ENCODE measurements around the gene BTBD16. TPM values are rescaled to one million over a fixed set of nuclear protein-coding genes. Genes with fewer than 3 reads are reported as not detected.
A peak's percentile ranks its signal among the peaks of the same experiment; 100 is the strongest.

Gene BTBD16
- total RNA-seq, 1 donor, result not detected

- no peak for DNase-seq (ENCODE audit: insufficient read length, low spot score, missing footprints)
- H3K9me3 ChIP-seq (ENCODE audit: low read depth, low read length), result no peaks in the 10 kb centered on the region
- peaks cover 13% of the 10 kb centered on the region for H3K27me3 ChIP-seq (ENCODE audit: insufficient read depth, low read length)
- no peak for TF ChIP-seq CTCF (IDR thresholded peaks at IDR 0.05; ENCODE audit: extremely low read depth, low read depth, low read length)
- no peaks in the 10 kb centered on the region for H3K79me2 ChIP-seq (ENCODE audit: insufficient read depth, low read length)
- no peak overlapping the region for H2AFZ ChIP-seq (ENCODE audit: low read length)
- H3K36me3 ChIP-seq (ENCODE audit: insufficient read depth, low read length), result no peaks in the 10 kb centered on the region
- no peaks in the 10 kb centered on the region for H4K20me1 ChIP-seq (ENCODE audit: insufficient read depth, low read length)
- H3K4me3 ChIP-seq (ENCODE audit: insufficient read depth, low read length), result no peak overlapping the region
- no peaks in the 10 kb centered on the region for H3K4me1 ChIP-seq (ENCODE audit: insufficient read depth, low read length)
- no peak overlapping the region for H3K27ac ChIP-seq (ENCODE audit: low read depth, low read length)
- no peak overlapping the region for H3K4me2 ChIP-seq (ENCODE audit: insufficient read depth, low read length)
Observed at GRCh38 chr10:122362621-122363020, 91.5 kb downstream of the BTBD16 start.

GRCh38 chr10:122363311-122363710 is 92.2 kb downstream of the BTBD16 start:
- no peaks in the 10 kb centered on the region for H3K36me3 ChIP-seq (ENCODE audit: insufficient read depth, low read length)
- TF ChIP-seq CTCF (IDR thresholded peaks at IDR 0.05; ENCODE audit: extremely low read depth, low read depth, low read length), result no peak
- H4K20me1 ChIP-seq (ENCODE audit: insufficient read depth, low read length), result no peaks in the 10 kb centered on the region
- no peaks in the 10 kb centered on the region for H3K79me2 ChIP-seq (ENCODE audit: insufficient read depth, low read length)
- H3K27me3 ChIP-seq (ENCODE audit: insufficient read depth, low read length), result peaks cover 15% of the 10 kb centered on the region
- no peak for DNase-seq (ENCODE audit: insufficient read length, low spot score, missing footprints)
- no peak overlapping the region for H3K4me2 ChIP-seq (ENCODE audit: insufficient read depth, low read length)
- no peaks in the 10 kb centered on the region for H3K9me3 ChIP-seq (ENCODE audit: low read depth, low read length)
- no peak overlapping the region for H2AFZ ChIP-seq (ENCODE audit: low read length)
- H3K4me1 ChIP-seq (ENCODE audit: insufficient read depth, low read length), result no peaks in the 10 kb centered on the region
- no peak overlapping the region for H3K4me3 ChIP-seq (ENCODE audit: insufficient read depth, low read length)
- no peak overlapping the region for H3K27ac ChIP-seq (ENCODE audit: low read depth, low read length)

- no peak for TF ChIP-seq CTCF (IDR thresholded peaks at IDR 0.05; ENCODE audit: extremely low read depth, low read depth, low read length)
Observed at GRCh38 chr10:122363722-122364463, 92.8 kb downstream of the BTBD16 start.

GRCh38 chr10:122368502-122369254 is 97.6 kb downstream of the BTBD16 start:
- TF ChIP-seq CTCF (IDR thresholded peaks at IDR 0.05; ENCODE audit: extremely low read depth, low read depth, low read length), result no peak
- H3K36me3 ChIP-seq (ENCODE audit: insufficient read depth, low read length), result no peaks in the 10 kb centered on the region
- no peak overlapping the region for H3K27ac ChIP-seq (ENCODE audit: low read depth, low read length)
- H4K20me1 ChIP-seq (ENCODE audit: insufficient read depth, low read length), result no peaks in the 10 kb centered on the region
- H3K4me2 ChIP-seq (ENCODE audit: insufficient read depth, low read length), result no peak overlapping the region
- H3K9me3 ChIP-seq (ENCODE audit: low read depth, low read length), result no peaks in the 10 kb centered on the region
- no peak overlapping the region for H3K4me3 ChIP-seq (ENCODE audit: insufficient read depth, low read length)
- DNase-seq (ENCODE audit: insufficient read length, low spot score, missing footprints), result no peak
- peaks cover 45% of the 10 kb centered on the region for H3K27me3 ChIP-seq (ENCODE audit: insufficient read depth, low read length)
- H3K79me2 ChIP-seq (ENCODE audit: insufficient read depth, low read length), result no peaks in the 10 kb centered on the region
- peaks cover 4% of the 10 kb centered on the region for H3K4me1 ChIP-seq (ENCODE audit: insufficient read depth, low read length)
- no peak overlapping the region for H2AFZ ChIP-seq (ENCODE audit: low read length)

More at GRCh38 chr10:122363722-122364463, 92.8 kb downstream of the BTBD16 start:
- no peak overlapping the region for H3K4me2 ChIP-seq (ENCODE audit: insufficient read depth, low read length)
- H3K79me2 ChIP-seq (ENCODE audit: insufficient read depth, low read length), result no peaks in the 10 kb centered on the region
- DNase-seq (ENCODE audit: insufficient read length, low spot score, missing footprints), result peak; percentile 83
- no peaks in the 10 kb centered on the region for H3K4me1 ChIP-seq (ENCODE audit: insufficient read depth, low read length)
- H2AFZ ChIP-seq (ENCODE audit: low read length), result no peak overlapping the region
- no peaks in the 10 kb centered on the region for H4K20me1 ChIP-seq (ENCODE audit: insufficient read depth, low read length)
- peaks cover 17% of the 10 kb centered on the region for H3K27me3 ChIP-seq (ENCODE audit: insufficient read depth, low read length)
- H3K9me3 ChIP-seq (ENCODE audit: low read depth, low read length), result no peaks in the 10 kb centered on the region
- H3K27ac ChIP-seq (ENCODE audit: low read depth, low read length), result no peak overlapping the region
- H3K4me3 ChIP-seq (ENCODE audit: insufficient read depth, low read length), result no peak overlapping the region
- H3K36me3 ChIP-seq (ENCODE audit: insufficient read depth, low read length), result no peaks in the 10 kb centered on the region
